RWPE1 (cell line): ENCODE results near the gene TRIM47.

ENCODE experiments used
- CTCF ChIA-PET: fragments of 350-600 bp; sonication (Branson Sonifier 250); formaldehyde crosslinking; extraction: SDS; loops from one replicate; lab custom pipeline; 2021; lab: Yijun Ruan, JAX
- POLR2A ChIA-PET: fragments of 400-600 bp; formaldehyde crosslinking; extraction: SDS; loops from one replicate; lab custom pipeline; 2020; ENCODE audit warnings: antibody characterized with exemption; ENCODE audit not compliant: low non-redundant PET; lab: Yijun Ruan, JAX
- DNase-seq: peaks from one replicate; pipeline ENCODE4 v3.0.0; 2012; ENCODE audit warnings: low spot score
- H3K27ac ChIP-seq: fragments of 450-650 bp; 2 replicates; pipeline ENCODE4 v1.5.1; 2017
- TF ChIP-seq, protein P1 (sequence below): fragments of 450-650 bp; conservative IDR thresholded peaks from 2 replicates; pipeline ENCODE4 v1.5.1; 2017; ENCODE audit warnings: low read depth, mild to moderate bottlenecking

TRIM47 gene

DNA sequence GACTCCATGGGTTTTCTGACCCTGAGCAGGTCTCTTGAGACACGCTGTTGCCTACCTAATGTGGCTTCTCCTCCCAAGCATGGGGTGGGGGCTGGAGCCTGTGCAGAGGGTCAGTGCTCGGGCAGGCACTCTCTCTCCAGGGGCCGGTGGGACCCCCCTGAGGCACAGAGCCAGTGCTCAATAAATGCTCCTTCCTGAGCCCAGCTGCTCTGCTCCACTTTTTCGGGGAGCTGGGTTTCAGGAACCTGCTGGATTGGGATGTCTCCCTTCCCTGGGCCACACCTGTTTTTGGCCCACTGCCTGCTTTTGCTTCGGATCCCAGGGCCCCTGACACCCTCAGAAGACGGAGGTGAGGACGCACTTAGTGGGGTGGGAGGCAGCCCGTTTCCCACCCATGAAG, 19.7 kb upstream of the TRIM47 start:
- TF ChIP-seq, protein P1, sequence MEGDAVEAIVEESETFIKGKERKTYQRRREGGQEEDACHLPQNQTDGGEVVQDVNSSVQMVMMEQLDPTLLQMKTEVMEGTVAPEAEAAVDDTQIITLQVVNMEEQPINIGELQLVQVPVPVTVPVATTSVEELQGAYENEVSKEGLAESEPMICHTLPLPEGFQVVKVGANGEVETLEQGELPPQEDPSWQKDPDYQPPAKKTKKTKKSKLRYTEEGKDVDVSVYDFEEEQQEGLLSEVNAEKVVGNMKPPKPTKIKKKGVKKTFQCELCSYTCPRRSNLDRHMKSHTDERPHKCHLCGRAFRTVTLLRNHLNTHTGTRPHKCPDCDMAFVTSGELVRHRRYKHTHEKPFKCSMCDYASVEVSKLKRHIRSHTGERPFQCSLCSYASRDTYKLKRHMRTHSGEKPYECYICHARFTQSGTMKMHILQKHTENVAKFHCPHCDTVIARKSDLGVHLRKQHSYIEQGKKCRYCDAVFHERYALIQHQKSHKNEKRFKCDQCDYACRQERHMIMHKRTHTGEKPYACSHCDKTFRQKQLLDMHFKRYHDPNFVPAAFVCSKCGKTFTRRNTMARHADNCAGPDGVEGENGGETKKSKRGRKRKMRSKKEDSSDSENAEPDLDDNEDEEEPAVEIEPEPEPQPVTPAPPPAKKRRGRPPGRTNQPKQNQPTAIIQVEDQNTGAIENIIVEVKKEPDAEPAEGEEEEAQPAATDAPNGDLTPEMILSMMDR: no peak
- POLR2A ChIA-PET: interaction anchor here (0.5 to 0.7 kb wide), 2 partner anchors 83 to 191 kb away, joined by 3 read pairs; no protein-coding TSS in a partner anchor
- H3K27ac ChIP-seq: peak overlapping the region; percentile 91
- CTCF ChIA-PET: interaction anchor here (0.6 to 1.2 kb wide), 3 partner anchors 20 to 563 kb away, joined by 3 to 7 read pairs (median 3); partner anchors contain the start of gene TRIM47
- no peak for DNase-seq

GRCh38 chr17:75897160-75898019, 19.0 kb upstream of the TRIM47 start:
- H3K27ac ChIP-seq: peak overlapping the region; percentile 91
- POLR2A ChIA-PET: interaction anchor here (0.5 to 0.7 kb wide), 3 partner anchors 14 to 191 kb away, joined by 3 to 9 read pairs (median 3); no protein-coding TSS in a partner anchor

GRCh38 chr17:75896415-75897159, 18.2 kb upstream of the TRIM47 start, which contains the start of gene TRIM65:
Gene TRIM65, minus strand, starts transcription at chr17:75896951. Its CDS starts 14 bp downstream, at chr17:75896937.
- H3K27ac ChIP-seq: peak within 1 kb of the TSS; percentile 91
- CTCF ChIA-PET: interaction anchor here (0.6 to 1.8 kb wide), 11 partner anchors 9 to 566 kb away, joined by 3 to 14 read pairs (median 4); partner anchors contain the start of genes MRPL38, TRIM47 and WBP2
- DNase-seq: peak; percentile 67
- TF ChIP-seq, protein P1: peak; percentile 78
- POLR2A ChIA-PET: interaction anchor here (0.5 to 1.3 kb wide), 2 partner anchors 10 to 13 kb away, joined by 9 to 11 read pairs; no protein-coding TSS in a partner anchor

More at GRCh38 chr17:75897160-75898019, 19.0 kb upstream of the TRIM47 start:
- CTCF ChIA-PET: interaction anchor here (0.5 to 1.2 kb wide), 4 partner anchors 15 to 218 kb away, joined by 3 to 7 read pairs (median 3); no protein-coding TSS in a partner anchor
- DNase-seq: no peak
- TF ChIP-seq, protein P1: no peak

DNA sequence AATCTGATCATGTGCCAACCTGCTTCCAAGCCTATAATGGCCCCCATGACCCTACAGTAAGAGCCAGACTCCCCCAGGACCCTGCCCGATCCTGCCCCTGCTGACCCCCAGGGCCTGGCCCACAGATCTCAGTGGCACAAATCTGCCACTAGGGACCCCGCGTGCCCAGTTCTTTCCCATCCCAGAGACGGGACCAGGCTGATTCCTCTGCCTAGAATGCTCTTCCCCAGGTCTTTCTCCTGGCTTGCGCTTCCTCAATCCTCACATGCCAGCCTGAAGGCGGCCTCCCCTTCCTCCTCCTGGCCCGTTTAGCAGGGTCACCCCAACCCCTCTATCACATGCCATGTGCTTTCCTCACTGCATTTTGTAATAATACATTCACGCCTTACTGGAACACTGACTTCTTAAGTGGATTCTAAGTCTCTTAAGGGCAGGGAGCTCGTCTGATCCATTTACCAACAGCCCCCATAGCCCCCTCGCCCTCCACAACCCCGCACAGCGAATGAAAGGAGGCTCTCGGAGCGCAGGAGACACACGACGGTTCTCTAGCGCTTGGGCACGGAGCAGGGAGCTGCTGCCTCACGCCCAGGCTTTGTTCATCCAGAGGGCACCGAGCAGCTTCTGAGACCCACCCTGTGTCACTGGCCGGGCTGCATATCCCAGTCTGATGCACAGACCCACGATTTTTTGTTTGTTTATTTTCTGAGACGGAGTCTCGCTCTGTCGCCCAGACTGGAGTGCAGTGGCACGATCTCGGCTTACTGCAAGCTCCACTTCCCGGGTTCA, 17.2 kb upstream of the TRIM47 start:
- ChIA-PET CTCF (interaction anchor here (0.5 to 1.8 kb wide), 12 partner anchors 10 to 565 kb away, joined by 3 to 14 read pairs (median 4); partner anchors contain the start of genes TRIM47 and WBP2), POLR2A (interaction anchor here (1.3 kb wide), 1 partner anchor 9 kb away, joined by 11 read pairs; no protein-coding TSS in a partner anchor)
- H3K27ac ChIP-seq: peak overlapping the region; percentile 91
- no peak for DNase-seq
- TF ChIP-seq, protein P1: no peak

- peak overlapping the region; percentile 91 for H3K27ac ChIP-seq
- no peak for DNase-seq
- ChIA-PET CTCF (interaction anchor here (0.6 kb wide), 1 partner anchor 98 kb away, joined by 3 read pairs; no protein-coding TSS in a partner anchor), POLR2A (interaction anchor here (0.7 to 0.9 kb wide), 2 partner anchors 17 to 132 kb away, joined by 3 to 5 read pairs; no protein-coding TSS in a partner anchor)
- TF ChIP-seq, protein P1: no peak
Observed at GRCh38 chr17:75894049-75894733, 15.8 kb upstream of the TRIM47 start.
